ENCODE data around the gene SLC1A7.

SLC1A7 gene

GRCh38 chr1:53114581-53115400, 27.6 kb downstream of the SLC1A7 start:
- DNase-seq = no peak

GRCh38 chr1:53114090-53114489, 28.3 kb downstream of the SLC1A7 start:
- DNase-seq = no peak

DNA sequence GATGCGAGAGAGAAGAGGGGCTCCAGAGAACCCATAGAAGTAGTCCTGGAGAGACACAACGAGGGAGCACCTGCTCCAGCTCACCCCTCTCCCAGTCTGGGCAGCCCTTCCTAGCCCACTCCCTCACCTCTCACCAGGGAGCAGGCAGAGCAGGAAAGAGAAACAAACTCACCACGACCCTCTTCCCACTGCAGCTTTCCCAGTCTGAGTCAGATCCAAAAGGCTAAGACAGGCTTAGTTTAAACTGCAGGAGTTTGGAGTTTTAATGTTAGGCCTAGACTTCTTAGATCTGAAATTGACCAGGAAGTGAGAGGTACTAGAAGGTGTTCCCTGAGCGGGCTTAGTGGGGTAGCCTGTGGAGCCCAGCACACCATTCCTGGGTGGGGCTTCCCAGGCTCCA, 29.6 kb downstream of the SLC1A7 start:
- DNase-seq = no peak

DNA sequence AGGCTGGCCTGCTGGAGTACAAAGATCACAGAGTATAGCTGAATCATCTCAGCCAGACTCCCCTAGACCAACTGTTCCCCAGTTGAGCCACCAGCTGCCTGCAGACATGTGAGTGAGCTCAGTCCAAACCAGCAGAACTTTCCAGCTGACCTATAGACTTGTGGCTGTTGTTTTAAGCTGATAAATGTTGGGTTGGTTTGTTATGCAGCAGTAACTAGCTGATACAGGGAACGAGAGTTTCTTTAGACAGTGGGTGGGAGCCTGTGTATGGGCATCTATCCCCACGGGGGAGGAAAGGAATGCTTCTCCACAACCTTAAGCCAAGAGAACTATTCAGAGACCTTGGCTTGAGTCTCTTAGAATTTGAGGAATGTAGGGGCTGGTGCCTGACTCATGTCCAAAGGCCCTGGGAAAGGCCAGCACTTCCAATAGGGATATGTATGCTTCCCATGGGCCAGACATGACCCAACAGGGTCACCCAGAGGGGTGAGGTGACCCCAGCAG, 30.1 kb downstream of the SLC1A7 start:
- no peak for DNase-seq

GRCh38 chr1:53111693-53112092, 30.7 kb downstream of the SLC1A7 start:
- no peak for DNase-seq

DNA sequence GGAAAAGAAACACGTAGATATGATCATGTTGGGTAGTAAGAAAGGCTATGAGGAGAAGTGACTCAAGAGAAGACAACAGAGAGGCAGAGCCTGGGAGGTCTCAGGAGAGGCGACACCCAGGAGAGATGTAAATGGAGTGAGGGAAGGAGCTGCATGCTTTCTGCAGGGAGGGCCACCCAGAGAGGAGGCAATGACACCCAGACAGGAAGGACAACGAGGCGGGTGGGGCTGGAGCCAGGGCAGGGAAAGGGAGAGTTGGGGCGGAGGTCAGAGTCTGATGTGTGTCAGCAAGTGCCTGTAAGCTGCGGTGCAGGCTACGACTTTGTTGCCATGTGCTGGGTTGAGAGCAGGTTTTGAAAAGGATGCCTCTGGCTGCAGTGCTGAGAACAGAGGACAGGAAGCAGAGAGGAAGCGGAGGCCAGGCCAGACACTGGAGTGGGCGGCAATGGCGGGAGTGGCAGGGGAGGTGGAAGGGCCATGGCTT, 31.3 kb downstream of the SLC1A7 start:
- no peak for DNase-seq

DNA sequence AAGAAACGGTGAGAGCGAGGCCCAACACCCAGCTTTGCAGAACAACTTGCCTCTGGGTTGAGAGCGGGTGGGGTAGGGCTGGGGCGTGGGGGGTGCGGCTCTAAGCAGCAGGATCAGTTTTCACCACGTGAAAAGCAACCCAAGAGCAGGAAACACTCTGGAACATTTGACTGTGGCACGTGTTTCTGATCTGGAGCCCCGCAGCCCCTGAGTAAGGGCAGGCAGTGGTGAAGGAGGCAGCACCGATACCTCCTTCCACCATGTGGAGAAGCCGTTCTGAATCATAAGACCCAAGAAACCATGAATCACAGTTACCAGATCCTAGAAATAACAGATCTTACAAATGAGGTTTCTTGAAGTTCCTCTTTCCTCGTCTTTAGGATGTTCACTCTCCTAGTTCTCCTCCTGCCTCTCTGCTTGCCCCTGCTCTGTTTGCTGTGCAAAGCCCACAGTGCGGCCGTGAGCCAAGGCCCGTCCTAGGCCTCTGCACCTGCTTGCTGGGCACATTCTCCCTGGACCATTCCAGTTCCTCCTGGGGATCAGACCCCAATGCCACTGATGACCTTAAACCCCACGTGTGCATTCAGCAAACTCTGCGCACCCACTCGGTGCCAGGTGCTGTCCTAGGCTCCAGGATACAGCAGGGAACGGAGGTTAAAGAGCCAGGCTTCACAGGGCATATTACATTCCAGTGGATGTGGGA, 31.9 kb downstream of the SLC1A7 start:
- no peak for DNase-seq

DNA sequence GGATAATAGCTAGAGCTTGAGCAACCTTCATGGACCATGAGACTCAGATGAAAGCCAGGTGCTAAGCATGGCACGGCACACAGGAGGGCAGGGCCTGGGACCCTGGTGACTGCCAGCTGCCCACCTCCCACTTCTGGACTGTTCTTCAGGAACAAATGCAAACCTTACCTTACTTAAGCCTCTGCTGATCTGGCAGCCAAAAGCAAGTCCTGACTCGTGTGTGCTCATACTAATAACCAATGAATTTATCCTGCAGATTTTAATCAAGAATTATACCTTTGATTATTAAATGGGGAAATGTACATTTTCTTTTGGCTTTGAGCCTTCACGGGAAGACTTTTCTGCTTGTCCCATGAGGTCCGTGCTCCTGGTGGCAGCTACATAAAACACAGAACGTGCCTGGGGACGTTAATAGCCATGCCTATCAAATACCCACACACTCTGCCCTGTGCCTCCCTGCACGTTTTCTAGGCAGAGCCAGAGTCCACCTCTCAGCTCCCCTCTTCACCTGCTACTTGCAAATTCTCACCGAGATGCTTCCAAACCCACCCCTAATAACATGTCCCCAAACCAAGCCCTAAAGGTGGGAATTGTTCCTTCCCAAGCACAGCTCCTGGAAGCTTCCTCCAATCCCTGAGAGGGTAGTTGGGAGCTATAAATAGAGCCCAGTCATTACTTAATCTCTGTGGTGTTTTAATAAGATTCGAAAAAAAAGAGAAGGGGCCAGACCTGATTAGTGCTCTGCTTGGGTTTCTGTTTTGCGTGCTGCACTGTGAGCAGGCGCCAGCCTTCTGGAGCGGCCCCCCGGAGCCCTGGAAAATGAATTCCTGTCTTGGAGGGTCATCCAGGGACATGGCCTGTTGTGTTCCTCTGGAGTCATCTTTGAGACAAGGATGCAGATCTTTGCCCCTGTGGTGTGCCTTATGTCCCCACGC, 33.5 kb downstream of the SLC1A7 start:
- DNase-seq = no peak

DNA sequence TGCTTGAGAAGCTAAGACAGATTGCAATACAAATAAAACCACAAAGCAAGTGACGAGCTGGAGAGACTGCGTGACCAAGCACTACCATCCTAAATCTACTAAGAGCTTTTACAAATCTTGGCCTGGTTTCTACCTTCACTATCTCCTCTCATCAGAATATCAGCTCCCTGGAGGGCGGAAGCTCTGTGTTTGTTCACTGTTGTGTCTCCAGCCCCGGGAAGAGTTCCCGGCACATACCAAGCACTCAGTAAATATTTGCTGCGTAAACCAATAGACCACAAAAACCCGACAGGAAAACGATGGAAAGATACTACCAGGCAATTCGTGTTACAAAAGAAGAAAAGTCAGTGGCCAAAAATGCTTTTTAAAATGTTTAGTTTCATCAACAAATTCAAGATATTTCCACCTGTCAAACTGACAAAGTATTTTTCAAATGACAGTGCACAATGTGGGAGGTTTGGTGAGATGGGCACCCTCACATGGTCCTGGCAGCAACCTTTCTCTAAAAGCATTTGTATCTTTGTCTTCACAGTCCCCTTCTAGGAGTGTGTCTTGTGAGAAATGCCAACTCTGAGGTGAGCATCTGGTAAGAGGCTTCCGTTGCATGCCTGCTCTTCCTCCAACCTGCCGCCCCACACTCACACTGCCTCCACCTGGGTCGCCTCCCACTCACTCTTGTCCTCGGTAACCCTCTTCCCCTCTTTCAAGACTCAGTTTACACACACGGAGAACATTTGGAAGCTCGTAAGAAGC, 34.7 kb downstream of the SLC1A7 start:
- peak; percentile 20 for DNase-seq

- DNase-seq = no peak
Observed at GRCh38 chr1:53107090-53107489, 35.3 kb downstream of the SLC1A7 start.

DNA sequence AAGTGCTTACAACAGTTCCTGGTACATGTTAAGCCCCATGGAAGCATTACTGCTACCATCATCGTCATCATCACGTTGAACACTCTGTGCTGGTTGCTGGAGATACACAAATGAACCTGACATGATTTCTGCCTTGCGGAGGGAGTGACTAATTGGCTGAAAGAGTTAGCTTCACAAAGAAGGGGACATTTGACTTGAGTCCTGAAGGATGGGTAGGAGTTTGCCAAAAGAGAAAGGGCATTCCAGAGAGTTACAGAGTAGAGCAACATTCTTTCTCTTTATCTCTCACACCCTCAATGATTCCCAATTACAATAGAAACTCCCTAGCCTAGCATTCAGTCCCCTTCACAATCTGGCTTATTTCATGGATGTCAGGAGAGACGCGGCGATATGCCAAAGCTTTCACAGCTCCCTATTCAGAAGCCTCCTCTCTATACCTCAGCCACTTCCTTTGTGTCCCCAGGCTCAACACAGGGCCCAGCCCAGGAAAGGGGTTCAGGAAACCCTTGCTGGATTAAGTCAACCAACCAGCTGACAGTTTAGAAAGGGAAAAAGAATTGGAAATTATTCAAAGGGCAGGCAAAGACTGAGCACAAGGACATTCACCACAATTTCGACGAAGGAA, 38.0 kb downstream of the SLC1A7 start:
- no peak for DNase-seq

DNA sequence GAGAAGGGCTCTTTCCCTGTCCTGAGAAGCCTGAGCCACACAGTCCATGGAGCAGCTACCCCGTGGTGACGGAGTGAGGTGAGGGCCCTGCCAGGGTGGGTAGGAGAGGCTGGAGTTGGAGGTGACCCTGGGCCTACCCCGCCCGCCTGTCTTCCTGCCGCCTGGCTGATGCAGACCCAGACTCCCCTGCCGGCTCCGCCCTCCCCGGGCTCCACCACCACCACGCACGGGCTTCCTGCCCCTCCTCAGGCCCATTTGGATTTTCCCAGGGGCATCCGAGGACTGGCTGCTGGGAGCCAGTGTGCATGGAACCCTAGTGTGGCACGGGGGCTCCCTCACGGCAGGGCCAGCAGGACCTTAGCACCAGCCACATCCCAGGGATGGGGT, 47.9 kb downstream of the SLC1A7 start:
- DNase-seq = no peak

DNA sequence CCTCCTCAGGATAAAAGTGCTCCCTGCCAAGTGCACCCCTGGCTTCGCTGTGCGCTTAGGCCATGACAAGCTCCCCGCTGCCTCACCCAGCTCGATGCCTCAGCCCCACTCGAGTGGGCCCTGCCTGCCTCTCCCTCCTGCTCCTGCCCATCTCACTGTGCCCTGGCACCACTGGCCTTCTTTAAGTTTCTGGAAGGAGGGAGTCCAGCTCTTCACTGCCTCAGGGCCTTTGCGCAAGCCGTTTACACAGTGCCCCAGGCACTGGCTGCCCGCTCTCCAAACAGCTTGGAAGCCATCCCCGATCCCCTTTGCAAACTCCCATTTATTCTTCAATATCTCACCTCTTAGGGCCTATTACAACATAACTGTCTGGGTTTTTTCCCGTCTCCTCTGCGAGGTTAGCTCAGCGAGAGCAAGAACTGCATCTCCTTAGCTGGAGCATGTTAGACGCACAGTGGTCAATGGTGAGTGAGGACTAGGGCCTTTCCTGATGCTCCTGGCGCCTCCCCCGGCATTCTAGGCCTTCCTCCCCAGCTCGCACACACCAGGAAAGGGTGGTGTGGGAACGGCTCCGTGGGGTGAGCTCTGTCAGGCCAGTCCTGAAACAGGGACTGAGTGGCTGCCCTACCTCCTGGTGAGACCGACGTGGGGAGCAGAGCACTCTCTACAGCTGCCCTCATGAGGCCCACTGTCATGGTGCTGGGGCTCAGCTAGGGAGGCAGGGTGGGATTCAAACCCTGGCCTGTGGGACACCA, 48.5 kb downstream of the SLC1A7 start:
- no peak for DNase-seq

DNA sequence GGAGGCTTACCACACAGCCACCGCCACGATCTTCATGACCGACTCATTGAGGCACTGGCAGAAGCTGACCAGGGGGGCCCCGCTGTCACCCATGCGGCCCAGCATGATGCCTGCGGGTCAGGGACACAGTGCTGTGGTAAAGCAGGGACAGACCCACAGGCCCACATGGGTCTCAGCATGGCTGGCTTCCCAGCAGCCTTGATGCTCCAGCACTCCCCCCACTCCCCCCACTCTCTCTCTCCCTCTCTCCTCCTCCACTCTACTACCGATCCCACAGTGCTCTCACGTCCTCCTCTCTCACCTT, 49.0 kb downstream of the SLC1A7 start:
- no peak for DNase-seq

- no peak for DNase-seq
Observed at GRCh38 chr1:53092659-53093450, 49.6 kb downstream of the SLC1A7 start.

DNA sequence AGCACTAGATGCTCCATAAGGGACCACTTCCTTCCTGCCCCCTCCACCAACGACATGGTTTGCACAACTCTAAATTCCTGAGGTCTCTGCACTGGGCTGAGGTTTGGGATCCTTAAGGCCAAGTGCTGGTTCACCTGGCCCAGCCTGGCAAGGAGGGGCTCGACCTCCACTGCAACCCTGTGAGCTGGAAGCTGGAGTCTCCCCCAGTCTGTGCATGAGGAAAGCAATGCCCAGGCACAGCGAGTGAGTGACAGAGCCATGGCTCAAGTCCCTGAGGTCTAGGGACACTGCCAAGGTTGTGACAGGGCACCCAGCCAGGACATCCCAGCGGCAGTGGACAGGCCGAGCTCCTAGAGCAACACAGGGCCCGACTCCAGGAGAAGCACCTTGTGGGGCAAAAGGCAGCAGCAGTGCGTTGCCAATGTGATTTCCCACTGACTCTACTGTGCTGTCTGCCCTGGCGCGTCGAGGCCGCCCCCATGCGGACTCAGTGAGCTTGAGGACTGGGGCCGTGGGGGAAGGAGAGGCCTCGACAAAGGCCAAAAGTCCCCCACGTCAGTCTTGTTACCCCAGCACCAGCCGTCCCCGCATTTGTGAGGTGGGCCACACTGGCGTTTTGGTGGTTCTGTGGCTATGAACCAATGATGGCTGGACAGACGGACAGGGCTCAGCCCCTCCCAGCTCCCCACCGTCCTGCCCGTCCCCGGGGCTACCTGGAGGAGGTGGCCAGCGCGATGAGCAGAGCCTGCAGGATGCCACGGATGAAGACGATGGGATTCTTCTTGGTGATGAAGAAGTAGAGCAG, 50.4 kb downstream of the SLC1A7 start:
- DNase-seq = no peak

DNA sequence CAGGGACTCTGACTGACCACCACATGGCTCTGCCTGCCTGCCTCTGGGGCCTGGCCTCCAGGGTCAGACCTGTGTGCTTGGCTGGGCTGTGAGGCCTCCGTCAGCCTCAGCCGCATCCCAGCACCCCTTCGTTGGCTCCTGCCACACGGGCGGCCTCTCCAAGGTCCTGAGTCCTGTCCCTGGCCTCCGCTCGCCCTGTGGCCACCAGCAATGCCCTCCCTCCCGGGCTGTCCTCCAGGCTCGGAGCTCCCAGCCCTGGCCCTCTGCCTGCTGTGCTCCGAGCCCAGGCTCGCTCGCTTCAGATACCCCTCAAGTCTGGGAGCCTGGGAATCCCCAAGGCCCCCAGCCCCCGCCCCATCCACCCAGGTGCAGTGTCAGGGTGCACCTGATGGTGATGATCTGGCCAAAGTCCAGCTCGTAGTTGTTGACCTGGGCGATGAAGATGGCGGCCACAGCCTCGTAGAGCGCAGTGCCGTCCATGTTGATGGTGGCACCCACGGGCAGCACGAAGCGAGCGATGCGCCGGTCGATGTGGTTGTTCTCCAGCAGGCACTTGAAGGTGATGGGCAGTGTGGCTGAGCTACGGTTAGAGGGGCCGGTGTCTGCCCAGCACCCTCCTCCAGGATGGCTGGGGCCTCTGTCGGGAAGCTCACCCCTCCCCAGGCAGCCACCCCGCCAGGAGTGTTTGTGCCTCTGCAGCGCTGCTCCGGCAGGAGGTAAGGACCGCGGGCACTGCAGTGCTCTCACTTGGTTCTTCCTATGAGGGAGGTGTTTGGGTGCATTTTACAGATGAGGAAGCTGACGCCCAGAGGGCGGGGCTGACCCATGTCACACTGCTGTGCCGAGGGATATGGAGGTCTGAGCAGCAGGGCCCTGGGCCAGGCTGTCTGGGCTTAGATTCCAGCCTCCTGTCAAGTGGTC, 52.0 kb downstream of the SLC1A7 start:
- no peak for DNase-seq

- no peak for DNase-seq
Observed at GRCh38 chr1:53089478-53090226, 52.8 kb downstream of the SLC1A7 start.

Data from NCI-H146 (cell line).